ENCODE measurements around the gene MOB3A. TPM values are rescaled to one million over a fixed set of nuclear protein-coding genes. Genes with fewer than 3 reads are reported as not detected.

The MOB3A gene
- total RNA-seq, 2 experiments from 2014 or later = 200 to 202 TPM

DNA sequence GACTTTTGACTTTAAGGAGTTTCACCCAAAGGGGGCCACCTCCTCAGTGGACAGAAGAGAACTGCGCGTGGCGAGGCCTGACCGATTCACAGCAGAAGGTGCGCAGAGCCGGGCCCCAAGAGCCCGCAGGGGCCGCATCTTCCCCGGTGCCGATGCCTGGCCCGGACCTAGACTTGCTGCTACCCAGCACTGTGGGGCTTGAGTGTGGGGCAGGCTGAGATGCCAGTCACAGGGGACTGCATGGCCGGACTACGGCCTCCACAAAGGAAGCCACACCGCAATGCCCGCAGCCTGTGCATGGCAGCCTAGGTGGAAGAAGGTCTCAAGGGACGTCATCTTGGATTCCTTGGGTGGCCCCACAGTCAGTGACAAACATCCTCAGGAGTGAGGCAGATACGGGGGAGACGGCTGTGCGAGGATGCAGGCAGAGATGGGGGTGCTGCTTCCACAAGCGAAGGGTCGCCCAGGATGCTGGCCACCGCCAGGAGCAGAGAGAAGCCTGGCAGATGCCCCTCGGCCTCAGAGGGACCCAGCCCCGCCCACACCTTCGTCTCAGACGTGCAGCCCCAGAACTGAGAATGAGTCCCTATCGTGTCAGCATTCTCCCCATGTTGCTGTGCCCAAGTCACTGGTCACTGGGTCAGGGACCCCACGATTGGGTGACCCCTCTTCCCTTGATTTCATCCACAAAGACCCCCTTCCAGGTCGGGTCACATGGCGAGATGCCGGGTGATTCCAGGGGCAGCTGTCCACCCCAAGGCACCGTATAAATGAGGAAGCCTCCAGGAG, 16.9 kb downstream of the MOB3A start:
- Mint-ChIP-seq H3K9me3 (ENCODE audit: low read depth) (no peaks in the 10 kb centered on the region), H3K27ac (no peak overlapping the region), H3K36me3 (peaks cover 77% of the 10 kb centered on the region), H3K27me3 (no peaks in the 10 kb centered on the region), H3K4me1 (peaks cover 40% of the 10 kb centered on the region), H3K4me3 (no peak overlapping the region)
- CTCF ChIA-PET = interaction anchor here (4.8 kb wide), 1 partner anchor 10 kb away, joined by 31 read pairs; no protein-coding TSS in a partner anchor
- ATAC-seq (no peak), DNase-seq (no peak)

DNA sequence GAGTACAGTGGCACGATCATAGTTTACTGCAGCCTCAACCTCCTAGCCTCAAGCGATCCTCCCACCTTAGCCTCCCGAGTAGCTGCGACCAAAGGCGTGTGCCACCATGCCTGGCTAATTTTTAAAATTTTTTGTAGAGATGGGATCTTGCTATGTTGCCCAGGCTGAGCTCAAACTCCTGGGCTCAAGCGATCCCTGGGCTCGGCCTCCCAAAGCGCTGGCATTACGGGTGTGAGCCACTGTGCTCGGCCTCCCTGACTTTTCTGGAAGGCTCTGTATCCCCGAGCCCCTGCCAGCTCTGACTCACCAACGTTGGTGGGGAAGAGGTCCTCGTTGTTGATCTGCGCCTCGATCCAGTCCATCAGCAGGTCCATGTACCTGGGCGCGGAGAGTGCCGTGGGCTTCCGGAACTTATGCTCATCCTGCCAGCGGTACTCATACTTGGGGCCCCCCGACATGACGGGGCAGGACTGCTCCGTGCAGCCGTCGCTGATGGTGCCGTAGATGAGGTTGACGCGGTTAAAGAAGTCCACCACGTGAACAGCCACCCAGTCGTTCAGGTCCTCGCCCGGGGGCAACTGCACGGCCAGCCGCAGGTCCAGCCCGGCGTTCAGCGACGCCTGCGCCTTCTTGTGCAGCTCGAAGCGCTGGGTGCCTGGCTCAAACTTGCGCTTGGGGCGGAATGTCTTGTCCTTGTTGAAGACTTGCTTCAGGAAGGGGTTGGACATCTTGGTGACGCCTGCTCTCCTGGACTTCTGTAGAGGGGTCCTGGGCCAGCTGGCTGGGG, 18.1 kb downstream of the MOB3A start:
- Mint-ChIP-seq H3K9me3 (ENCODE audit: low read depth) (no peaks in the 10 kb centered on the region), H3K27ac (no peak overlapping the region), H3K27me3 (no peaks in the 10 kb centered on the region), H3K4me3 (no peak overlapping the region), H3K4me1 (peaks cover 37% of the 10 kb centered on the region), H3K36me3 (peaks cover 73% of the 10 kb centered on the region)
- CTCF ChIA-PET = interaction anchor here (1.3 kb wide), 1 partner anchor 8 kb away, joined by 5 read pairs; no protein-coding TSS in a partner anchor
- no peak for ATAC-seq
- DNase-seq = no peak

DNA sequence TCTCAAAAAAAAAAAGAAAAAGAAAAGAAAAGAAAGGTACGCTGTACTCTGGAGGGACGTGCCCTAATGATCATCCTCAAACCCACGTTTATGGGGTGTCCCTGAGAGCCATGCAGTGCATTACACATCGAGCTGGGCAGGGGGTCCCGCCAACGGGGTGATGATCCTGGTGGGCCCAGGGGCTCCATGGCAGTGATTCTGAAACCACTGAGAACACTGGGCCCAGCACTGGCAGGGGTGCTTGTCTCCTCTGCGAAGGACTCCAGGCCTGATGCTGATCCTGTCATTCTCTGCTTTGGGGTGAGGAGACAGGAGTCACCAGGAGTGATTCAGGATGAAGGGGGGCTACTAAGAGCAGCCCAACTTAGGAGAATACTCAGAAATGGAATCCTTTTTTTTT, 18.7 kb downstream of the MOB3A start:
- Mint-ChIP-seq H3K4me3 (no peak overlapping the region), H3K27ac (no peak overlapping the region), H3K27me3 (no peaks in the 10 kb centered on the region), H3K9me3 (ENCODE audit: low read depth) (no peaks in the 10 kb centered on the region), H3K36me3 (peaks cover 72% of the 10 kb centered on the region), H3K4me1 (peaks cover 34% of the 10 kb centered on the region)
- ATAC-seq = no peak
- no peak for DNase-seq
- CTCF ChIA-PET = interaction anchor here (1.3 kb wide), 1 partner anchor 8 kb away, joined by 5 read pairs; no protein-coding TSS in a partner anchor

DNA sequence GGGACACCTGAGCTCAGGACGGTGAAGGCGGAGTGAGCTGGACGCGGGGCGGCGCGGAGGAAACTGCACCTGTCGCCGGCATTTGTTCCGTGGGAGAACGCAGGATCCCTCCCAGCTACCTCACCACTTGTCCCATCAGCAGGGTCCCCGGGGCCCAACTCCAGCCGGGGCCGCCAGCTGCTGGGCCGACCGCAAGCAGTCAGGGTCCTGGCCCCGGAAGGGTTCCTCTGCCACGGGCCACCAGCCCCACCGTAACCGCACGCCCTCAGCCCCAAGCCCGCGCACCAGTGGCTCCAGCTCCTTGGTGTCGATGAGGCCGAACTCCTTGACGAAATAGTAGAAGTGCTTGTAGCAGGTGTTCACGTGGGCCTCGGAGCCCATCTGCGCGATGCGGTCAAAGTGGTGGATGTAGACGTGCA, 19.6 kb downstream of the MOB3A start:
- CTCF ChIA-PET = no interaction called here
- H3K27ac Mint-ChIP-seq = no peak overlapping the region
- H3K4me1 Mint-ChIP-seq = peaks cover 30% of the 10 kb centered on the region

DNA sequence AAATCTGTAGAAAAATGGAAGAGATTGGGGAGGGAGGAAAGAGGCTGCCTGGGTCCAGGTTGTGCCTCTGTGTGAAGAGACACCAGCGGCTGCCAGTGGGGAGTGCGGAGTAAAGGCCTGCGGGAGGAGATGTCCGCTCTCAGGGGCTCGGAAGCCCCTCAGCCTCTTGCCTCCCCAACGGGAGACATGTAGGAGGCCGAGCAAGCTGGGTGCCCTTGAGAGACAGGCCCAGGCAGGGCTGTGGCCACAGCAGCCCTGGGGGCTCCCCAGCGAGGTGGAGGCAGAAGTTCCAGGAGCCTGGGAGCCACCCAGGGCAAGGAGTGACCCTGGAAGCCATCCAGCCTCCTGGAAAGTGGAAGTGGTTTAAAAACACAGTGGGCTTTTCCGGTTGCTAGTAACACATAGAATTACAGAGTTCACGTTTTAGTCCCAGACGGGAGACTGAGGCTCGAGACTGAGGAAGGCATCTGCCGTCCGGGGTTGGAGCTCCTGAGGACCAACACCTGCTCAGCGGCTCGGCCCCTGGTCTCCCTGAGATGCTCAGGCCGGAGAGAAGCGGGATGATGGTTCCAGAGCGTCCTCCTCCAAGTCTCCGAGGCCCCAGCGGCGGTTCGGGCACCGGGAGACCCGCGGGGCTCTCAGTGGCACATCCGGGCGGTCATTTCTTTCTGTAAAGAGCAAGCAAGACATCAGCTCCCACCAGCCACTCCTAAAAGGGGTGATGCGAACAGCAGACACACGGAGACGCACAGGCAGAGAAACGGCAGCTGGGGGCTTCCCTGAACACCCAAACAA, 23.2 kb downstream of the MOB3A start:
- CTCF ChIA-PET = interaction anchor here (1.4 kb wide), 1 partner anchor 12 kb away, joined by 4 read pairs; no protein-coding TSS in a partner anchor
- Mint-ChIP-seq H3K4me3 (no peak overlapping the region), H3K27me3 (no peaks in the 10 kb centered on the region), H3K36me3 (peaks cover 52% of the 10 kb centered on the region), H3K27ac (peak overlapping the region; percentile 21), H3K4me1 (peaks cover 14% of the 10 kb centered on the region), H3K9me3 (ENCODE audit: low read depth) (no peaks in the 10 kb centered on the region)
- DNase-seq = no peak
- no peak for ATAC-seq

More for the DNA sequence above, 19.6 kb downstream of the MOB3A start:
- Mint-ChIP-seq H3K36me3 (peaks cover 71% of the 10 kb centered on the region), H3K4me3 (no peak overlapping the region), H3K27me3 (no peaks in the 10 kb centered on the region), H3K9me3 (ENCODE audit: low read depth) (no peaks in the 10 kb centered on the region)
- ATAC-seq (no peak), DNase-seq (no peak)

DNA sequence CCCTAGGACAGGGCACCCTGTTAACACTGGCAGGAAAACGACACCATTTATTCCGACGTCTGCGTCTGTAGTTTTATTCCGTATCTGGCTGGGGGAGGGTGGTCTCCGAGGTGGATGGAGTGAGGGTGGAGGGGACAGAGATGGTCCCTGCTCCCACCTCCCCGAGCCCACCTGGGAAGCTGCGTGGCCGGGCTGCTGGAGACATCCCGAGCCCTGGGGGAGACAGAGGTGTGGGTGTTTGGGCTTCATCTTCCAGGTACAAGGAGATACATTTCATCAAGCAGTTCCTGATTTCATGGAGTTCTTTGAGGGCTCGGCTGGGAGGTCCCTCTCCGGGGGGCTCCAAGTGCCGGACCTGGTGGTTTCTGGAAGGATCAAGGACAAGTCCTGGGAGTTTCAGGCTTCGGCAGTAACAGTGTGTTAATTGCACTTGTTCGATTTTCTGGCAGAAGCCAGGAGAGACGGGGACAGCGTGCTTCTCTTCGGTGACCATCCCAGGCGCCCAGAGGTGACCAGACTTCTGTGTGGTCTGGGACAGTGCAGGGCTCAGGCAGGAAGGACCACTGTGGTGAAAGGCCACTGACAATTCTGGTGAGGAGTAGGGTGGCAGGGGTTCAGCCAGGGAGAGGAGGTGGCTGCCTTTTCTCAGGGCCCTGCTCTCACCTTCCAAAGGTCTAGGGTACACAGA, 25.0 kb downstream of the MOB3A start:
- H3K36me3 Mint-ChIP-seq = peaks cover 39% of the 10 kb centered on the region
- ATAC-seq (no peak), DNase-seq (no peak)
- no peaks in the 10 kb centered on the region for H3K27me3 Mint-ChIP-seq
- no peak overlapping the region for H3K4me3 Mint-ChIP-seq
- no peaks in the 10 kb centered on the region for H3K9me3 Mint-ChIP-seq (ENCODE audit: low read depth)
- CTCF ChIA-PET = interaction anchor here (0.9 to 4.4 kb wide), 8 partner anchors 11 to 52 kb away, joined by 3 to 31 read pairs (median 4); no protein-coding TSS in a partner anchor
- peaks cover 9% of the 10 kb centered on the region for H3K4me1 Mint-ChIP-seq
- H3K27ac Mint-ChIP-seq = no peak overlapping the region

DNA sequence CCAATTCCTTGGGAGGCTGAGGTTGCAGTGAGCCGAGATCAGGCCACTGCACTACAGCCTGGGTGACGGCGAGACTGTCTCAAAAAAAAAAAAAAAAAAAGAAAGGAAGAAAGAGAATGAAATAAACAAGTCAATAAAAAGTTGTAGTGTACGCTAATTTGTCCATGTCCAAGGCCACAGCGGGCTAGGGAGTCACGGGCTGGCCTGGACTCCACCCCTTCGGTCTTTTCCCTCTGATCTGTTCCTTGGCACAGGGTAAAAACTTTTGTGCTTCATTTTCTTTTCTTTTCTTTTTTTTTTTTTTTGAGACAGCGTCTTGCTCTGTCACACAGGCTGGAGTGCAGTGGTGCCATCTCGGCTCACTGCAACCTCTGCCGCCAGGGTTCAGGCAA, 25.7 kb downstream of the MOB3A start:
- H3K36me3 Mint-ChIP-seq = peaks cover 34% of the 10 kb centered on the region
- no peak overlapping the region for H3K27ac Mint-ChIP-seq
- no peaks in the 10 kb centered on the region for H3K9me3 Mint-ChIP-seq (ENCODE audit: low read depth)
- CTCF ChIA-PET = interaction anchor here (0.6 to 4.4 kb wide), 20 partner anchors 8 to 168 kb away, joined by 3 to 31 read pairs (median 5); partner anchors contain the start of gene IZUMO4
- H3K4me3 Mint-ChIP-seq = no peak overlapping the region
- ATAC-seq (no peak), DNase-seq (no peak)
- H3K27me3 Mint-ChIP-seq = no peaks in the 10 kb centered on the region
- peaks cover 6% of the 10 kb centered on the region for H3K4me1 Mint-ChIP-seq

DNA sequence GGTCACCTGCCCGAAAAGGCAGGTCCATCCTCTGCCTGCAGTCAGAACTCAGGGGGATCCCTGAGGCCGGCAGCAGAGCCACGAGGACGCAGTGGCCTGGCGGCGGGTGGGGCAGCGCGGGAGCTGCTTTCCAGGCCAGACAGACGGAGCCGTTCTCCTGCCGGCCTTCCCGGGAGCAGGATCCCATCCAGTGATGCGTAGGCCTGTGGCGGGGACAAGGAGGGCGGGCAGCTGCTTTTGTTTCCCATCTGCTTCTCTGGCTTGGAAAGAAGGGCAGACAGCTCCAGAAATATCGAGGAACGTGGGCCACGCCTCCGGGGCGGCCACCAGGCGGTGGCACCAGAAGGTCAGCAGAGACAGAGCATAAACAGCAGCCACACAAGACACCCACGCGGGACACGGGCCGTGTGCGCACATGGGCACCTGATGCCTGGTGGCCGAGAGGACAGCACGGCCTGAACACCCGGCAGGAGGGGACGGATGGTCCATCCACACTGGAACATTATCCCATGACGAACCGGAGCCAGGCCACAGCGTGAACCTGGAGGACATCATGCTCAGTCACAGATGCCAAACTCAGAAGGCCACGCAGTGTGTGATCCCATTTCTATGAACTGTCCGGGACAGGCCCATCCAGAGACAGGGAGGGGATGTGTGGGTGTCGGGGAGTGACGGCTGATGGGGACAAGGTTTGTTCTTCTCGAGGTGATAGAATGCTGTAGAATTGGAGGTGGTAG, 31.2 kb downstream of the MOB3A start:
- DNase-seq (no peak), ATAC-seq (no peak)
- Mint-ChIP-seq H3K36me3 (peaks cover 3% of the 10 kb centered on the region), H3K9me3 (ENCODE audit: low read depth) (no peaks in the 10 kb centered on the region), H3K4me1 (peaks cover 18% of the 10 kb centered on the region), H3K27me3 (no peaks in the 10 kb centered on the region), H3K27ac (no peak overlapping the region), H3K4me3 (no peak overlapping the region)
- CTCF ChIA-PET = no interaction called here

DNA sequence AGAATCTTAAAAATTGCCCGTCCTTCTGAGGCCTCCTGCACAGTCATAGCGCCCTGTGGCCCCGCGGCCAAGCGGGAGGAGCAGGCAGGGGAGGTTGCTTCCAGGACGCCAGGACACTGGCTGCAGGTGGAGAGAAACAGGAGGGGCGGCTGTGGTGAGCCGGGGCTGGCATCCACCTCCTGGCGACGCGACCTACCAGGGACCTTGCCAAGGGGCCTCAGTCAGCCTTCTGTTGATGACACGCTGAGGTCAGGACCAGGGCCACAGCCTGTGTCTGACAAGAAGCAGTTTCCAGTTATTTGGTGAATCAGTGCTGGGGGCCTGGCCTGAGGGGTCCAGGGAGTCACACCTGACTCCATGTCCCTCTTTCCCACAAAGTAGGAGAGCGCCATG, 31.7 kb downstream of the MOB3A start:
- DNase-seq (no peak), ATAC-seq (no peak)
- Mint-ChIP-seq H3K36me3 (no peaks in the 10 kb centered on the region), H3K9me3 (ENCODE audit: low read depth) (no peaks in the 10 kb centered on the region), H3K27ac (no peak overlapping the region), H3K4me1 (peaks cover 16% of the 10 kb centered on the region), H3K4me3 (no peak overlapping the region), H3K27me3 (no peaks in the 10 kb centered on the region)
- CTCF ChIA-PET = no interaction called here

DNA sequence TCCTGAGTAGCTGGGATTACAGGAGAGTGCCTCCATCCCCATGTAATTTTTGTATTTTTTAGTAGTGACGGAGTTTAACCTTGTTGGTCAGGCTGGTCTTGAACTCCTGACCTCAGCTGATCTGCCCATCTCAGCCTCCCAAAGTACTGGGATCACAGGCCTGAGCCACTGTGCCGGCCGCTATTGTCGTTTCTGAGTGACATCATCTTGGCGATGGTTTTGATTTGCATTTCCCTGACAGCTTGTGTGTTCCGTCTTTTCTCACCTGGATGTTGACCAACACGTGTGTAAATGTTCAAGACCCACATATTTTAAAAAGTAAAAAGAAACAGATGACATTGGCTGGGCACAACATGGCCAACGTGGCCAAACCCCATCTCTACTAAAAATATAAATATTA, 32.3 kb downstream of the MOB3A start:
- H3K9me3 Mint-ChIP-seq (ENCODE audit: low read depth) = no peaks in the 10 kb centered on the region
- ATAC-seq (no peak), DNase-seq (no peak)
- no peak overlapping the region for H3K27ac Mint-ChIP-seq
- CTCF ChIA-PET = interaction anchor here (1.2 to 4.0 kb wide), 3 partner anchors 12 to 47 kb away, joined by 3 to 19 read pairs (median 4); partner anchors contain the start of gene MKNK2
- peaks cover 18% of the 10 kb centered on the region for H3K4me1 Mint-ChIP-seq
- H3K4me3 Mint-ChIP-seq = no peak overlapping the region
- no peaks in the 10 kb centered on the region for H3K36me3 Mint-ChIP-seq
- no peaks in the 10 kb centered on the region for H3K27me3 Mint-ChIP-seq

DNA sequence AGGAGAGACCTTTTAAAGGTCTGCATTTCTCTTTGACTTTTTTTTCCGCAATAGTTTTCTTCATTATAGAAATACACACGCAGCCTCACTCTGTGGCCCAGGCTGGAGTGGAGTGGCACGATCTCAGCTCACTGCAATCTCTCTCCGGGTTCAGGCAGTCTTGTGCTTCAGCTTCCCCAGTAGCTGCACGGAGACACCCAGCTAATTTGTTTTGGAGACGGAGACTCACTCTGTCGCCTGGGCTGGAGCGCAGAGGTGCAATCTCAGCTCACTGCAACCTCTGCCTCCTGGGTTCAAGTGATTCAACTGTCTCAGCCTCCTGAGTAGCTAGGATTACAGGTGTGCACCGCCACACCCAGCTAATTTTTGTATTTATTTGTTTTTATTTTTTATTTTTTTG, 33.4 kb downstream of the MOB3A start:
- CTCF ChIA-PET = interaction anchor here (0.7 to 4.0 kb wide), 4 partner anchors 11 to 46 kb away, joined by 3 to 19 read pairs (median 4); partner anchors contain the start of gene MKNK2
- Mint-ChIP-seq H3K36me3 (no peaks in the 10 kb centered on the region), H3K27me3 (no peaks in the 10 kb centered on the region), H3K9me3 (ENCODE audit: low read depth) (no peaks in the 10 kb centered on the region), H3K27ac (peak overlapping the region; percentile 61), H3K4me1 (peaks cover 23% of the 10 kb centered on the region), H3K4me3 (peak overlapping the region; percentile 84)
- ATAC-seq (no peak), DNase-seq (no peak)

DNA sequence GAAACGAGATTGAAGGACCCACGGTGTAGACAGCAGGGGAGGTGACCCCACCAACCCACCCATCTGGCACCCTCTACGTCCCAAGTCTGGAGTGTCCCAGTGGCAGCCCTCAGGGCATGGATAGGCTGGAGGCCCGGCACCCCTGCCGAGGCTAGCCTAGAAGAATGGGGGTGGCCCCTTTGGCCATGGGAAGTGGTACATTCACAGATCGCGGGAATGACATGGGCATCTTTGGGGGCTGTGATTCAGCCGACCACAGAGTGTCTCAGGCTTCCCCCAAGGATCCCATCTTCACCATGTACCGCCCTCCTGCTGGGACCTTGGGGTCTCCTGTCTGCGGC, 33.8 kb downstream of the MOB3A start:
- CTCF ChIA-PET = interaction anchor here (1.0 to 4.0 kb wide), 6 partner anchors 10 to 45 kb away, joined by 3 to 19 read pairs (median 6); partner anchors contain the start of genes IZUMO4 and MKNK2
- peak overlapping the region; percentile 87 for H3K27ac Mint-ChIP-seq
- H3K36me3 Mint-ChIP-seq = no peaks in the 10 kb centered on the region
- ATAC-seq = no peak
- DNase-seq = no peak
- H3K4me3 Mint-ChIP-seq = peak overlapping the region; percentile 84
- no peaks in the 10 kb centered on the region for H3K9me3 Mint-ChIP-seq (ENCODE audit: low read depth)
- peaks cover 27% of the 10 kb centered on the region for H3K4me1 Mint-ChIP-seq
- H3K27me3 Mint-ChIP-seq = no peaks in the 10 kb centered on the region
